Colonic mucosa (tissue), 4 donors: ENCODE data around the gene RYR3. TPM values are rescaled to one million over a fixed set of nuclear protein-coding genes. Genes with fewer than 3 reads are reported as not detected.
"Not testable (repeated sequence)": the region's sequence is repeated elsewhere in the genome, so short reads cannot be mapped to it uniquely, and the experiment has no call there.

Experiments used
- DNase-seq: peaks from one replicate; pipeline ENCODE4 v3.0.0-alpha.2; 2020
- H3K27ac ChIP-seq: fragments of 200-600 bp; one replicate; pipeline ENCODE4 v1.8.0; 2021
- H3K27me3 ChIP-seq: fragments of 200-600 bp; one replicate; pipeline ENCODE4 v1.8.0; 2021
- H3K36me3 ChIP-seq: fragments of 200-600 bp; one replicate; pipeline ENCODE4 v1.8.0; 2021
- H3K4me1 ChIP-seq: fragments of 200-600 bp; one replicate; pipeline ENCODE4 v1.8.0; 2021; ENCODE audit warnings: mild to moderate bottlenecking
- H3K4me3 ChIP-seq: fragments of 200-600 bp; one replicate; pipeline ENCODE4 v1.8.0; 2021
- H3K9ac ChIP-seq, 2 donors: one replicate each; pipeline ENCODE4 v1.7.0; 2013; ENCODE audit warnings: control low read depth in 2 of 2, low read depth in 2 of 2, low read length in 2 of 2
- H3K9me3 ChIP-seq: fragments of 200-600 bp; one replicate; pipeline ENCODE4 v1.8.0; 2021
- intact Hi-C: fragments of 100-400 bp; cut with DNase I; formaldehyde crosslinking; loops from one replicate; pipeline ENCODE4 v1.14.1; 2022
- total RNA-seq, 2 donors: library from RNA; stranded (reverse); fragmentation: NEBNext Ultra II Directional in 1 of 2; extraction: Animal tissue kit (Norgen Biotek cat#: 25700) in 1 of 2; gene quantifications; one replicate each; pipeline ENCODE4 v1.2.1, GENCODE V29; 2021
- TF ChIP-seq, protein P1 (sequence below): fragments of 200-600 bp; IDR thresholded peaks from one replicate; pipeline ENCODE4 v1.8.0; 2022; ENCODE audit warnings: antibody characterized with exemption, mild to moderate bottlenecking
- donor health status: healthy.
- donor health status: DM: no; HTN: no; CAD: no.
- donor health status: DM: no; HTN: no; CAD: no.

The RYR3 gene
- total RNA-seq, 2 donors from 2014 or later, result 0.17 to 1.1 TPM

DNA sequence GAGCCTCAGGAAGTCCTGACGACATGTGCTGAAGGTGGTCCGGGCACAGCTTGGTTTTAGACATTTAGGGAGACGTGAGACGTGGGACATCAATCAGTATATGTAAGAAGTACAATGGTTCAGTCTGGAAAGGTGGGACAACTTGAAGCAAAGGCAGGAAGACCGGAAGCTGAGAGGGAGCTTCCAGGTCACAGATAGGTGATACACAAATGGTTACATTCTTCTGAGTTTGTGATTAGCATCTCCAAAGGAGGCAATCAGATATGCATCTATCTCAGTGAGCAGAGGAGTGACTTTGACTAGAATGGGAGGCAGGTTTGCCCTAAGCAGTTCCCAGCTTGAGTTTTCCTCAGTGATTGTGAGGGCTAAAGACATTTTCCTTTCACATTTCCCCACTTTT, 282.1 kb downstream of the RYR3 start:
- no peaks in the 10 kb centered on the region for H3K36me3 ChIP-seq
- H3K4me1 ChIP-seq, result no peaks in the 10 kb centered on the region
- no peaks in the 10 kb centered on the region for H3K9me3 ChIP-seq
- no peak overlapping the region for H3K9ac ChIP-seq
- intact Hi-C loops, result no loop called here
- no peaks in the 10 kb centered on the region for H3K27me3 ChIP-seq
- TF ChIP-seq, protein P1, sequence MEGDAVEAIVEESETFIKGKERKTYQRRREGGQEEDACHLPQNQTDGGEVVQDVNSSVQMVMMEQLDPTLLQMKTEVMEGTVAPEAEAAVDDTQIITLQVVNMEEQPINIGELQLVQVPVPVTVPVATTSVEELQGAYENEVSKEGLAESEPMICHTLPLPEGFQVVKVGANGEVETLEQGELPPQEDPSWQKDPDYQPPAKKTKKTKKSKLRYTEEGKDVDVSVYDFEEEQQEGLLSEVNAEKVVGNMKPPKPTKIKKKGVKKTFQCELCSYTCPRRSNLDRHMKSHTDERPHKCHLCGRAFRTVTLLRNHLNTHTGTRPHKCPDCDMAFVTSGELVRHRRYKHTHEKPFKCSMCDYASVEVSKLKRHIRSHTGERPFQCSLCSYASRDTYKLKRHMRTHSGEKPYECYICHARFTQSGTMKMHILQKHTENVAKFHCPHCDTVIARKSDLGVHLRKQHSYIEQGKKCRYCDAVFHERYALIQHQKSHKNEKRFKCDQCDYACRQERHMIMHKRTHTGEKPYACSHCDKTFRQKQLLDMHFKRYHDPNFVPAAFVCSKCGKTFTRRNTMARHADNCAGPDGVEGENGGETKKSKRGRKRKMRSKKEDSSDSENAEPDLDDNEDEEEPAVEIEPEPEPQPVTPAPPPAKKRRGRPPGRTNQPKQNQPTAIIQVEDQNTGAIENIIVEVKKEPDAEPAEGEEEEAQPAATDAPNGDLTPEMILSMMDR, result no peak
- no peak for DNase-seq
- no peak overlapping the region for H3K27ac ChIP-seq
- no peak overlapping the region for H3K4me3 ChIP-seq

DNA sequence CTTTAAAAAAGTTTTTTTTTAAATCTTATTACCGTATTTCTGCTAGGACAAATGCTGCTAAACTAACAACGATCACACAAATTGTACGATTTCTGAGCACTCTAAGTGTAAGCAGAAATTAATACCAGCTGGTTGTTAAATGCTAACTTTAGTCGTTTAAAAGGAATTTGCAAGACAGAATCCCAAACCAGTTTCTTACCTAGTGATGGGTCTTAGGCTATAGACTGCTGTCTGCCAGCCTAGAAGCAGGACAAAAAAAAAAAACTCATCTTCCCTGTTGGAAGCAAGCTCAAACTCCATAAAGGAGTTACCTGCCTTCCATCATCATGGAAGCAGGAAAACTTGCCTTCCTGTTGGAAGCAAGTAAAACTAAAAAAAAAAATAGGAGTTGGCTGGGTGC, 287.6 kb downstream of the RYR3 start:
- H3K4me1 ChIP-seq, intact Hi-C loops, H3K36me3 ChIP-seq, H3K9ac ChIP-seq, DNase-seq, H3K27me3 ChIP-seq, H3K4me3 ChIP-seq, H3K27ac ChIP-seq, H3K9me3 ChIP-seq: not testable (repeated sequence)

DNA sequence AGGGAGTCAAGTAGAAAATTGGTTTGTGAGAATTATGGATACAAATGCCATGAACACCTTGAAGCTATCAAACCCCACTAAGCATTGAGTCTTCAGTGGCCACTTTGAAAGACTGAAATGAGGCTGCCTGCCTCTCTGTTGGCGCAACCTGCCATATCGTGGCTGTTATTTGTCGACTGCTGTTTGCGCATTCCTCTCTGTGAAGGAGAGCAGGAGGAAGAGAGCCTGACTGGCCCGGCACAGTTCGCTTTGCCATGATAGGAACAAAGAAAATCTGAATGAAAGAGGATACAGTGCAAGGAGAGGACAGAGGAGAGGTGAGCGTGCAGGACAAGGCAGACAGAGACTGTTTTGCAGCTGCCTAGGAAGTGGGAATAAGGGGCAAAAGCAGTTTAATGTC, 289.4 kb downstream of the RYR3 start:
- DNase-seq, result no peak
- TF ChIP-seq, protein P1, result no peak
- Histone ChIP-seq H3K4me1 (no peaks in the 10 kb centered on the region), H3K9ac (no peak overlapping the region), H3K27ac (no peak overlapping the region), H3K4me3 (no peak overlapping the region), H3K36me3 (no peaks in the 10 kb centered on the region), H3K9me3 (no peaks in the 10 kb centered on the region), H3K27me3 (no peaks in the 10 kb centered on the region)
- intact Hi-C loops, result no loop called here

DNA sequence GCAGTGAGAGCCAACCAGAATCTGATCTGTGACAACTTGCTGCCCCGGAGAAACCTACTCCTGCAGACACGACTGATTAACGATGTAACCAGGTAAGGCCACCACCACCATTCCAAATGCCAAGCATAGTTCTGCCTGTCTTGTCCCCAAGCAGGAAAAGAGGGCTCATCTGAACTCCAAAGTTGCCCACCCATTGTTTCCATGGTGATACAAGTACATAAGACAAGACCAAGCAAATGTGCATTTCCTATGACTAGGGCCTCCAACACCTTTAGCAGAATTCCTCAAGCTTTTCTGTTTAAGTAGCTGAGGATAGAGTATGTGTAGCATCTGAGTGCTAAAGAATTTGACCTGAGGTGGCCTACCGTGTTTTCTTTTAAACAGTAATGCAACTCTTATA, 290.7 kb downstream of the RYR3 start:
- no peaks in the 10 kb centered on the region for H3K4me1 ChIP-seq
- H3K27ac ChIP-seq, result no peak overlapping the region
- H3K9me3 ChIP-seq, result no peaks in the 10 kb centered on the region
- intact Hi-C loops, result no loop called here
- no peak overlapping the region for H3K4me3 ChIP-seq
- H3K9ac ChIP-seq, result no peak overlapping the region
- no peaks in the 10 kb centered on the region for H3K36me3 ChIP-seq
- no peaks in the 10 kb centered on the region for H3K27me3 ChIP-seq
- TF ChIP-seq, protein P1, result no peak
- no peak for DNase-seq

DNA sequence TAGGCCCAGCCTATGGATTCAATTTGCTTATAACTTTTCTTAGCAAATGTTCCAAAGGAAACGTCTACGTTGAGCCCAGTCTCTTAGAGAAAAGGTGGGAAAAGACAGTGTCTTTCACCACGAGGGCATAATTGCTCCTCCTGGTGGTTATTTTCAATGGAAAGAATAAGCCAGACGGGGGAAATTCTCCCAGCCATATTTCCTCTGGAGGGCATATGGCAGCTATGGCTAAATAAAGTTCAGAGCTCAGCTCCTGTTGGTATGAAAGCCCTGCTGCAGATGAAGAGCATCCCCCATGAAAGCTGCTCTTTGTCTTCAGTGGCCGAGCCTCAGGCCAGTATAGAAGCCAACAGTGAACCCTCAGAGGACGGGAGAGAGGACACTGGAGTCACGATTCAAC, 297.9 kb downstream of the RYR3 start:
- H3K4me3 ChIP-seq, result no peak overlapping the region
- intact Hi-C loops, result no loop called here
- no peak overlapping the region for H3K27ac ChIP-seq
- H3K9ac ChIP-seq, result no peak overlapping the region
- H3K9me3 ChIP-seq, result no peaks in the 10 kb centered on the region
- no peak for DNase-seq
- no peaks in the 10 kb centered on the region for H3K36me3 ChIP-seq
- H3K4me1 ChIP-seq, result no peaks in the 10 kb centered on the region
- TF ChIP-seq, protein P1, result no peak
- no peaks in the 10 kb centered on the region for H3K27me3 ChIP-seq

DNA sequence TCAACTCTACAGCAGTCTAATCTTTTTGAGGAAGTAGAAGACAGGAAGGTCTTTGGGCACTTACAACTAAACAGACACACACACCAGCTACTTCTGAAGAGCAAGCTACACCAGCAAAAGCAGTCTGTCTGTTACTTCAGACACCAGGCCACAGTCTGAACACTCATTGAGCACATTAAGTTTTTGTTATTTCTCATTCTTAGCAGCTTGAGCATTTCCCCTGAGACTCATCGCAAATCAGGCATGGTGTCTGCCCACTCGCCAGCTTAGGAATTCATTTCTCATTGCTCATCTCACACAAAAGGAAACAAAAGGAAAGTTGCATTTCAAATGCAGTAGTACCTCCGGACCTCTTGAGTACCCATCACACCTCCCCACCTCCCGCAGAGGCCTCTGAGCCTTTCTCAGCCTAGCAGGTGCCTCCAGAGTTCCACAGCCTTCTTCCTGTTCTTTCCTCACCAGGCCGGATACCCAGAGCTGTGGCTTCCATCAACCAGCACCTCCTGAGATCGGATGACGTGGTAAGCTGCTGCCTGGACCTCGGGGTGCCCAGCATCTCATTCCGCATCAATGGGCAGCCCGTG, 302.0 kb downstream of the RYR3 start:
- H3K36me3 ChIP-seq, result no peaks in the 10 kb centered on the region
- no peak overlapping the region for H3K4me3 ChIP-seq
- DNase-seq, result no peak
- H3K9me3 ChIP-seq, result no peaks in the 10 kb centered on the region
- no peaks in the 10 kb centered on the region for H3K4me1 ChIP-seq
- no peak overlapping the region for H3K27ac ChIP-seq
- intact Hi-C loops, result no loop called here
- no peak overlapping the region for H3K9ac ChIP-seq
- no peaks in the 10 kb centered on the region for H3K27me3 ChIP-seq
- TF ChIP-seq, protein P1, result no peak
